HFFc6 (cell line): ENCODE data around the gene HS3ST3A1. TPM values are rescaled to one million over a fixed set of nuclear protein-coding genes. Genes with fewer than 3 reads are reported as not detected.

ENCODE experiments used
- DNase-seq: peaks from one replicate; pipeline ENCODE4 v3.0.0-alpha.2; 2018
- H3K27ac Mint-ChIP-seq: 2 replicates; pipeline ENCODE4 v1.8.0; 2020; ENCODE audit warnings: mild to moderate bottlenecking, mixed read lengths
- H3K27me3 Mint-ChIP-seq: 2 replicates; pipeline ENCODE4 v1.8.0; 2021; ENCODE audit warnings: mild to moderate bottlenecking, moderate library complexity, mixed read lengths; ENCODE audit not compliant: insufficient read depth
- H3K36me3 Mint-ChIP-seq: 2 replicates; pipeline ENCODE4 v1.8.0; 2021; ENCODE audit warnings: low read depth, mixed read lengths
- H3K4me1 Mint-ChIP-seq: 2 replicates; pipeline ENCODE4 v1.8.0; 2020; ENCODE audit warnings: low read depth, mixed read lengths
- H3K4me3 Mint-ChIP-seq: 2 replicates; pipeline ENCODE4 v1.8.0; 2020; ENCODE audit warnings: mild to moderate bottlenecking, moderate library complexity, mixed read lengths
- H3K9me3 Mint-ChIP-seq: 2 replicates; pipeline ENCODE4 v1.8.0; 2020; ENCODE audit warnings: mild to moderate bottlenecking, mixed read lengths
- total RNA-seq, 6 experiments: library from RNA; stranded (reverse); fragmentation: NEBNext Ultra II Directional; extraction: Animal tissue kit (Norgen Biotek cat#: 25700); gene quantifications; 2 replicates in 1 of 6; 3 replicates in 5 of 6; pipeline ENCODE4 v1.2.3, GENCODE V29; 2021
- TF ChIP-seq, protein P1 (sequence below): fragments of 200-600 bp; sonication (generic); IDR thresholded peaks from 2 replicates; pipeline ENCODE4 v1.5.0; 2021; ENCODE audit warnings: antibody characterized with exemption, mild to moderate bottlenecking

The HS3ST3A1 gene
- total RNA-seq, 6 experiments from 2014 or later: 29.4 to 45.8 (median 36.5) TPM

DNA sequence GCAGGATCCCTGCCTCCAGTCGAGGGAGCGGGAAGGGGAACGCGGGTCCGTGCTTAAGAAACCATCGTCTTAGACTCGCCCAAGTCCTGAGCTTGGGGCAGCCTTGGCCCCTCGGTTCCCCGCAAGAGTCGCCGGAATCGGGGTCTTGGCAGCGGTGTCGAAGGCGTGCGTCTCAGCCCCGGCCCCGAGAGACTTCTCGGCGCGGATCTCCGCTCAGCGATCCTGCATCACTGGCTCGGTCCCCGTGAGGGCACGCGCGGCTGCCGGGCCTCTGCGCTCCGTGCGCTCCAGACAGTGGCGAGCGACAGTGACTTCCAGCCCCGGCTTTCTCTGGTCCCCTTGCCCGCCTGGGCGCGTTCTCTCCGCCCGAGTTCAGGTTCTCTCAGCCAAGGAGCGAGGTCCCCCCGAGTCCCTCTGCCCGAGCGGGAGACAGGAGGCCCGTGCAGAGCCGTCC lies 380 bp downstream of the HS3ST3A1 start:
- H3K27me3 Mint-ChIP-seq: no peaks in the 10 kb centered on the region; the same call in 1 of the 2 replicates
- no peak for DNase-seq

GRCh38 chr17:13600475-13601321 lies 1.0 kb downstream of the HS3ST3A1 start:
- peaks cover 26% of the 10 kb centered on the region for H3K36me3 Mint-ChIP-seq
- peak overlapping the region; percentile 91 for H3K4me3 Mint-ChIP-seq
- TF ChIP-seq, protein P1, sequence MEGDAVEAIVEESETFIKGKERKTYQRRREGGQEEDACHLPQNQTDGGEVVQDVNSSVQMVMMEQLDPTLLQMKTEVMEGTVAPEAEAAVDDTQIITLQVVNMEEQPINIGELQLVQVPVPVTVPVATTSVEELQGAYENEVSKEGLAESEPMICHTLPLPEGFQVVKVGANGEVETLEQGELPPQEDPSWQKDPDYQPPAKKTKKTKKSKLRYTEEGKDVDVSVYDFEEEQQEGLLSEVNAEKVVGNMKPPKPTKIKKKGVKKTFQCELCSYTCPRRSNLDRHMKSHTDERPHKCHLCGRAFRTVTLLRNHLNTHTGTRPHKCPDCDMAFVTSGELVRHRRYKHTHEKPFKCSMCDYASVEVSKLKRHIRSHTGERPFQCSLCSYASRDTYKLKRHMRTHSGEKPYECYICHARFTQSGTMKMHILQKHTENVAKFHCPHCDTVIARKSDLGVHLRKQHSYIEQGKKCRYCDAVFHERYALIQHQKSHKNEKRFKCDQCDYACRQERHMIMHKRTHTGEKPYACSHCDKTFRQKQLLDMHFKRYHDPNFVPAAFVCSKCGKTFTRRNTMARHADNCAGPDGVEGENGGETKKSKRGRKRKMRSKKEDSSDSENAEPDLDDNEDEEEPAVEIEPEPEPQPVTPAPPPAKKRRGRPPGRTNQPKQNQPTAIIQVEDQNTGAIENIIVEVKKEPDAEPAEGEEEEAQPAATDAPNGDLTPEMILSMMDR: peak; percentile 34; the same call in 1 of the 2 replicates
- no peaks in the 10 kb centered on the region; the same call in 1 of the 2 replicates for H3K27me3 Mint-ChIP-seq
- peak overlapping the region; percentile 78 for H3K27ac Mint-ChIP-seq
- peaks cover 47% of the 10 kb centered on the region for H3K4me1 Mint-ChIP-seq
- DNase-seq: peak; percentile 33
- H3K9me3 Mint-ChIP-seq: no peaks in the 10 kb centered on the region

More for the DNA sequence above, 380 bp downstream of the HS3ST3A1 start:
- no peaks in the 10 kb centered on the region for H3K9me3 Mint-ChIP-seq
- peak overlapping the region; percentile 74 for H3K27ac Mint-ChIP-seq
- H3K36me3 Mint-ChIP-seq: peaks cover 24% of the 10 kb centered on the region
- peaks cover 40% of the 10 kb centered on the region for H3K4me1 Mint-ChIP-seq
- H3K4me3 Mint-ChIP-seq: peak overlapping the region; percentile 86
- TF ChIP-seq, protein P1: no peak

DNA sequence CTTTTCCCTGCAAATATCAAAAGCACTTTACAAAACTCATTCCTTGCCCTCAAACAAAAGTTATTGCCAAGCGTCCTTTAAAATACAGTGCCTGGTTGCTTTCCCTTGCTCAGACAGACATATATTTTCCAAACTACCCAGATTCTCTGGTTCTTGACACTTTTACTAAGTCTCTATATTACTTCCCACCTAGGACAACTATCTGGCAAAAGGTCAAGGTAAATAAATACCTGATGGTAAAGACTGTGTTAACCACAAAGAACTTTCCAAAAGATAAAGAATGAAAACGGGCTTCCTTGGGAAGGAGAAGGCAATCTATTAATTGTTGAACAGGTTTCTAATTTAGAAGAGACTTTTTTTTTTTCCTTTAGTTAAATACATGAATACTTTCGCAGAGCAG lies 1.9 kb downstream of the HS3ST3A1 start:
- Mint-ChIP-seq H3K4me3 (peak overlapping the region; percentile 91), H3K9me3 (no peaks in the 10 kb centered on the region)
- no peak for DNase-seq

DNA sequence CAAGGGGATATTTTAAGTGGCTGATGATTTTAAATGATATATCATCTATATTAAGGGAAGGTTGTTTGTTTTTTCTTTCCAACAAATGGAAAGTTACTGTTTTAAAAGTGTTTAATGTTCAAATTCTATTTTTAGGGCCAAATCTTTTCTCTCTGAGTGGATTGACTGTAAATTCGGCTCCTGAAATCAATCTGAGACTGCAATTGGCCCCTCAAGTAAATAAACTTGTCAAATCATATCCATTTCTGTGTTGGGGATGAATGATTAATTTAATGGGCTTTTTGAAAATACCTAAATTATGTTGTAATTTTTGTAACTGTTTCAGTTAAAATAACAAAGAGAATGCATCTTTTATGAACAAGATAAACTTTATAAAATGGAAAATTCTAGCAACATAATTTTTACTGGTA lies 2.6 kb downstream of the HS3ST3A1 start:
- Mint-ChIP-seq H3K4me3 (peak overlapping the region; percentile 91), H3K36me3 (peaks cover 26% of the 10 kb centered on the region), H3K27ac (peak overlapping the region; percentile 78), H3K9me3 (no peaks in the 10 kb centered on the region), H3K4me1 (peaks cover 62% of the 10 kb centered on the region), H3K27me3 (no peaks in the 10 kb centered on the region; the same call in 1 of the 2 replicates)
- no peak for DNase-seq
- TF ChIP-seq, protein P1: no peak

More for the DNA sequence above, 1.9 kb downstream of the HS3ST3A1 start:
- Mint-ChIP-seq H3K27ac (peak overlapping the region; percentile 78), H3K36me3 (peaks cover 26% of the 10 kb centered on the region), H3K27me3 (no peaks in the 10 kb centered on the region; the same call in 1 of the 2 replicates), H3K4me1 (peaks cover 55% of the 10 kb centered on the region)
- TF ChIP-seq, protein P1: no peak

- H3K27me3 Mint-ChIP-seq: no peaks in the 10 kb centered on the region; the same call in 1 of the 2 replicates
- peak overlapping the region; percentile 91 for H3K4me3 Mint-ChIP-seq
- TF ChIP-seq, protein P1: no peak
- H3K27ac Mint-ChIP-seq: peak overlapping the region; percentile 62
- H3K4me1 Mint-ChIP-seq: peaks cover 68% of the 10 kb centered on the region
- H3K9me3 Mint-ChIP-seq: no peaks in the 10 kb centered on the region
- H3K36me3 Mint-ChIP-seq: peaks cover 26% of the 10 kb centered on the region
- DNase-seq: no peak
Observed at GRCh38 chr17:13598353-13599167, 3.2 kb downstream of the HS3ST3A1 start.
